Measurements from ENCODE around the gene SMURF2. TPM values are rescaled to one million over a fixed set of nuclear protein-coding genes. Genes with fewer than 3 reads are reported as not detected.

SMURF2 gene
- total RNA-seq, 1 donor from 2014 or later: 12.4 TPM

DNA sequence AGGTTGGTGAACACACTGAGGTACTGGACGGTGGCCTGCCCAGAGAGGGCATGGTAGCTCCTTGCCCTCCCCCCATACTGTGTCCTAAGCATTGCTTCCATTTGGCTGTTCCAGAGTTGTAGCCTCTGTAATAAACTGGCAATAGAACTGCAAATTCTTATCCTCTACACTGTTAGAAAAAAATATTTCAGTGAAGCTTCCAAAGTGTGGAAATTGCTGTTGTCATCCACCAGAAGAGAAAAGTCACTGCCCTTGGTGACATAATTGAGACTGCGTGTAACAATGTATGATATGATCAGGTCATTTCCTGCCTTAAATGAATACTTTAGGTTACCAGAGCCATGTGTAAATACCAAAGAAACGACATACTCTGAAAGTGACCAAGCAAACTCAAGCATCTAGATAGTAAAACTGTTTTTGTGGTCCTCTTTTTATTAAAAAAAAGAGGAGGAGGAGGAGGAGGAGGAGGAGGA, 89.4 kb downstream of the SMURF2 start:
- ATAC-seq (ENCODE audit: poor library complexity) (peak; percentile 49), DNase-seq (no peak)
- intact Hi-C loops (cut with DNase I): no loop called here

DNA sequence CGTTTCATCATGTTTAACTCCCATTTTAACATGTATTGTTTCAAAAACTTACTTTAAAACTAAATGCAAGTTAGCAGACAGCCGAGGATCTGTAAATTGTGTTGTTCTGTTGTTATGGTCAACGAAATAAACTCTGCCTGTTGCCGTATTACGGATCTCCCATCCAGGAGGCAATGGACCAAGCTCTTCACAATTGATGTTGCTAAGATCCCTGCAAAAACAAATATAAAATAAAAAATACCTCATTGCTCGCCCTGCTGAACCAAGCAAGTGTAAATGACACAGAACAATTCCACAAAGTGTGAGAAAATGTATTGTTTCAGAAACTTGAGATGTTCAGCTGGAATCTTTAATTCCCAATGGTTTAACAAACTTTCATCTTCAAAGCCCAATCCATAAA, 90.4 kb downstream of the SMURF2 start:
- peak; percentile 25 for ATAC-seq (ENCODE audit: poor library complexity)
- no peak for DNase-seq
- intact Hi-C loops (cut with DNase I): no loop called here

DNA sequence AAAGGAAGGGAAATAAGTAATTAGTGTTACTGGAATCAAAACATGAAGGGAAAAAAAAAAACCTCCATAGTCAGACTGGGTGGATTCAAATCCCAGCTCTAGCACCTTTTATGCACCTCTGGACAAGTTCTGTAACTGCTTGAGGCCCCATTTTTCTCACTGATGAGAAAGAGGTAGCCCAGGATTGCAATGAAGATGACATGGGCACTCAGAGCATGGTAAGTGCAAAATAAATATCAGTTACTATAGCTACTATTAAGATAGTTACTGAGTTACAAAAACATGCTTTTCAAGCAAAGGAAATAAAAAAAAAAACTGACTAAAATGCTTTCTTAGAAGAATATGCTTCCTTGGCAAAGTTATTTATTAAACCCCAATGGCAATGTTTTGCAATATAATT, 96.5 kb downstream of the SMURF2 start:
- no peak for ATAC-seq (ENCODE audit: poor library complexity)
- DNase-seq: no peak
- intact Hi-C loops (cut with DNase I): no loop called here

- DNase-seq (no peak), ATAC-seq (ENCODE audit: poor library complexity) (no peak)
- intact Hi-C loops (cut with DNase I): no loop called here
Measured at GRCh38 chr17:64564098-64564497, 98.0 kb downstream of the SMURF2 start.

DNA sequence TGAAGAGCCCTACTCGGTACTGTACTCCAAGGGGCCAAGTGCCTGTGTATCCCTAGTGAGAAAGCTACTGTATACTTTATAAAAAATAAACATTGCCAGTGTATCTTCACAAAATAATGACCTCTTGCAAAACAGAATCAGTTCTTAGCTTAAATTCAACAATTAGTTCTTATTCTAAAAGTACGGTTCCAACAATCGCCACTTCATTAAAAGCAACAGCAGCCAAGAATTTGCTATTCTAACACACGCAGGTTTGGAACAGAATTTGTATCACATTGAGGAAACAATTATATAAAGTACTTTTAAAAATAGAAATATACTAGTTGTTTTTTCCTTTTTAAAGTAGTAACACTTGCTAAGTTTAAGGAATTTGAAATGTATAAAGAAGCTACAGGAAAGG, 106.8 kb downstream of the SMURF2 start:
- DNase-seq (no peak), ATAC-seq (ENCODE audit: poor library complexity) (no peak)
- intact Hi-C loops (cut with DNase I): no loop called here

DNA sequence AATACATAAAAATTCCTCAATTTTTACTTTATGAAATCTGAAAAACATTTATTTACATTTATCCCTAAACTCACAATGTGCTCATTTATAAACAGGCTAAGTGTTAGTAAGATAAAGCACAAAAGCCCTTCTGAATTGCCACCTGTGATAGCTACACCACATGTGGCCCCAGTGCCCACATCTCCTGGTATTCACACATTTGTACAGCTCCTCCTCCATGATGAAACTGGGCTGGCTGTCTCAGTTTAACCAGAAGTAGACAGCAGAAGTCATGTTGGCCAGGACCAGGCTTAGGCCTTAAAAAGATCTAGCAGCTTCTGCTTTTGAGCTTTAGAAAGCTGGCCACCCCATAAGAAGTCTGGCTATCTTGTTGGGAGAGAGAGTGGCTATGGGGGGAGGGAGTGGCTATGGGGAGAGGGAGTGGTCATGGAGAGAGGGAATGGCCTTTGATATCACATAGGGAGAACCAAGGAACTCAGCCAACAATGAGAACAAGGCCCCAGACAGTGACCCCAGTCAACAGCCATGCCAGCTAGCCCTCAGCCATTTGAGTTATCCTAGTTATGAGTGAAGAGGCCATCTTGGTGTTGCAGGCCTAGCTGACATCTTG, 108.0 kb downstream of the SMURF2 start:
- intact Hi-C loops (cut with DNase I): no loop called here
- DNase-seq (no peak), ATAC-seq (ENCODE audit: poor library complexity) (no peak)

GRCh38 chr17:64551461-64551860, 110.6 kb downstream of the SMURF2 start:
- intact Hi-C loops (cut with DNase I): no loop called here
- ATAC-seq (ENCODE audit: poor library complexity) (no peak), DNase-seq (no peak)

DNA sequence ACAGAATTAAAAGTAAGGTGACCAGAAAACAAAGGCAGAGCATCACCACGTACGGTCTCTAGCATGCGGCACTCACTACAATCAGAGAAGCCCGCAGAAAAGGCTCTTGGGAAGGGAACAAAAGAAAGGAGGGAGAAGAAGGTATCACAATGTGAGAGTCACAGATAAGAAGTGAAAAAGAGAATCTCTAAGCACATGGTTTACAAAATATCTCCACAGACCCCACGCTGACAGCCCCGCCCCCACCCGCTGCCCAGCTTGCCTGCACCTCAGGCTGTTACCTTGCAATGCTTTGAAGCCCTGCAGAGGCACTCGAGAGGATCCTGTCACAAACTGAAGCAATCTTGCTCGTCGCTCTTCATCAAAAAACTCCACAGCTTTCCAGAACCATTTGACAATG, 114.8 kb downstream of the SMURF2 start:
- intact Hi-C loops (cut with DNase I): no loop called here
- DNase-seq (no peak), ATAC-seq (ENCODE audit: poor library complexity) (no peak)

GRCh38 chr17:64546716-64547115, 115.4 kb downstream of the SMURF2 start:
- intact Hi-C loops (cut with DNase I): no loop called here
- ATAC-seq (ENCODE audit: poor library complexity) (no peak), DNase-seq (no peak)

- intact Hi-C loops (cut with DNase I): no loop called here
- DNase-seq (no peak), ATAC-seq (ENCODE audit: poor library complexity) (no peak)
Measured at GRCh38 chr17:64544742-64545141, 117.4 kb downstream of the SMURF2 start.

GRCh38 chr17:64540118-64540776, 121.9 kb downstream of the SMURF2 start:
- no peak for ATAC-seq (ENCODE audit: poor library complexity)
- no peak for DNase-seq
- intact Hi-C loops (cut with DNase I): no loop called here

- intact Hi-C loops (cut with DNase I): no loop called here
- ATAC-seq (ENCODE audit: poor library complexity) (peak; percentile 31), DNase-seq (no peak)
Measured at GRCh38 chr17:64538508-64539130, 123.5 kb downstream of the SMURF2 start.

GRCh38 chr17:64537488-64537887, 124.6 kb downstream of the SMURF2 start:
- intact Hi-C loops (cut with DNase I): no loop called here
- ATAC-seq (ENCODE audit: poor library complexity) (no peak), DNase-seq (no peak)

DNA sequence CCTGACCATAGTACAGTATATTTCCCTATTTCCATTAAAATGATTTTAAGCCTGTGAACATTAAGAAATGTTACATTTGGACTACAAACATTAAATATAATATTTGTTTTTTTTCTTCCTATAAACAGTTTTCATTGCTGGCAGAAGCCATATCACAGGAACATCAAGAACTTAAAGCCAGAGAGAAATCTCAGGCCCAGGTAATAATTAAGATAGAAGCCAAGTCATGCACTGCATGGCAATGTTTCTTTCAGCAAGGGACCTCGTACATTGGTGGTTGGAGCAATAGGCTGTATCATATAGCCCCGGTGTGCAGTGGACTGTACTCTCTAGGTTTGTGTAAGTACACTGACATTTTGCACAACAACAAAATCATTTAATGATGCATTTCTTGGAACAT, 125.2 kb downstream of the SMURF2 start:
- intact Hi-C loops (cut with DNase I): no loop called here
- DNase-seq (no peak), ATAC-seq (ENCODE audit: poor library complexity) (no peak)

DNA sequence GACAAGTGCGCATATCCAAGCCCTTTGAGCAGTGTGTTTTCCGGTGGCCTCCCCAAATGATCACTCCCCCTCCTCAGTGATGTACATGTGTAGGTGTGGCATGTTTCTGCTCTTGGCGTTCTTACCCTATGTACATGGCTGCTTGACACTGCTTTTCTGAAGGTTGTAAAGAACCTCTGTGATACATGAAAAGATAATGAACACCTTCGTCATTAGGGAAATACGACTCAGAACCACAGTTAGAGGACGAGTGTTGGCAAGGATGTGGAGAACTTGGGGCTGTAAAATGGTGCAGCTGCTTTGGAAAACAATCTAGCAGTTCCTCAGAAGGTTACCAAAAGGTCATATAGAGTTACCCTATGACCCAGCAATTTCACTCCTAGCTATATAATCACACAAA, 126.8 kb downstream of the SMURF2 start:
- intact Hi-C loops (cut with DNase I): no loop called here
- ATAC-seq (ENCODE audit: poor library complexity) (no peak), DNase-seq (no peak)

DNA sequence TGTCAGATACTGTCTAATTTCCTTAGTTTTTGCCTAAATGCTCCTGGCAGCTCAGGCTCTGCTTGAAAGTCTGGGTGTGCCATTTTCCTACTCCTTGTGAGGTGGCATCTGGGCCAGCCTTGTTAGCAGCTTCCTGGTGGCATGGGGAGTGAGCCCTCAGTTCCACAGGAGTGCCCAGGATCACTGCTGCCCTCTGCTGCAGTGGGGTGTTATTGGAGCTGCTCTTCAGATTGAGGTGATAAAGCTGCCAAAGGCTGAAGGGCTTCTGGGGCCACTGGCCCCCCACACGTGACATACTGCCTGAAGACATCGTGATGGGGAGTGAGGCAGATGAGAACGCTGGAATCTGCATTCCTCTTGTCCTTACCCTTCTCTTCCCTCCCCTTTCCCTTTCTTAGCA, 127.9 kb downstream of the SMURF2 start:
- intact Hi-C loops (cut with DNase I): no loop called here
- ATAC-seq (ENCODE audit: poor library complexity): no peak
- DNase-seq: no peak

DNA sequence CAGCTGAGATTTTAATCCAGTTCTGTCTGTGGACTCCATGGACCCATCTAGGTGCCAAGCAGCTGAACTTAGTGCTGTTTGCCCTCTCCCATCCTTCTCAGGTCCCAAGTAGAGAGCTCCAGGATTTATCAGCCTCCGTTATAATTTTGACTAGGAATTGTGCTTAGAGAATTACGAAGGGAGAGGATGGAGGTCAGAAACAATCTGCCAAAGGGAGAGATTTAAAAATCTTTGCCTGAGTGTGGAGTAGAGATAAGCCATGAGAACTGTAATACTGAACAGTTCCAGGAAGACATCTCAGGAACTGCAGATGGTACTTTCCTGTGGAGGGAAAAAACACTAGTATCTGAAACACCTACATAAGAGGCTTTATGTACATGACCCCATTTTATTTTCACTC, 128.3 kb downstream of the SMURF2 start:
- DNase-seq (no peak), ATAC-seq (ENCODE audit: poor library complexity) (no peak)
- intact Hi-C loops (cut with DNase I): no loop called here

DNA sequence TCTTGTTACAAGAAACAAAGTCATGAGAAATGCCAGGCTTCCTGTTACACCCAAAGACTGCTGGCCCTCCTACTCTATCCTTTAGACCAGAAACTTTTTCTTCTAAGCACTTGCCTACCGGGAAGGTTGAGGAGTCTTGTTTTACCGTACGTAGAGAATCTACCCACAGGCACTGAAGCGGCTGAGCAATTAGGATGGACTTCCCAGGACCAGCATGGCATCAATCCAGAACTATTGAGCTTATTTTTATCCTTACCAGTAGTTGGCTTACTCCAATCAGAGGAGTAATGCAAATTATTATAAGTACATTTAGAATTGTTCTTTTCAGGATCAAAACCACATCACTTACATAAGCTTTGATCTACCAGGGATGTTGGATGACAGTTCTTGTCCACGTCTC, 129.7 kb downstream of the SMURF2 start:
- intact Hi-C loops (cut with DNase I): no loop called here
- DNase-seq (no peak), ATAC-seq (ENCODE audit: poor library complexity) (peak; percentile 55)

GRCh38 chr17:64531955-64532371, 130.1 kb downstream of the SMURF2 start:
- DNase-seq (no peak), ATAC-seq (ENCODE audit: poor library complexity) (peak; percentile 18)
- intact Hi-C loops (cut with DNase I): no loop called here

- intact Hi-C loops (cut with DNase I): no loop called here
- ATAC-seq (ENCODE audit: poor library complexity) (no peak), DNase-seq (no peak)
Measured at GRCh38 chr17:64529221-64529620, 132.9 kb downstream of the SMURF2 start.
